Type B pancreatic cell (in vitro differentiated cells): Measurements from ENCODE around the gene KIAA1671. TPM values are rescaled to one million over a fixed set of nuclear protein-coding genes. Genes with fewer than 3 reads are reported as not detected.

Experiments
- DNase-seq: peaks from one replicate; pipeline ENCODE4 v3.0.0; 2021; ENCODE audit warnings: mixed read lengths; ENCODE audit not compliant: unreplicated experiment; ENCODE audit errors: extremely low spot score
- H3K27ac Mint-ChIP-seq: 2 replicates; pipeline ENCODE4 v1.8.0; 2021; ENCODE audit warnings: mild to moderate bottlenecking, mixed read lengths
- H3K27me3 Mint-ChIP-seq: 2 replicates; pipeline ENCODE4 v1.8.0; 2021; ENCODE audit warnings: mixed read lengths
- H3K36me3 Mint-ChIP-seq: 2 replicates; pipeline ENCODE4 v1.8.0; 2021; ENCODE audit warnings: mixed read lengths
- H3K4me1 Mint-ChIP-seq: one replicate; pipeline ENCODE4 v1.8.0; 2021; ENCODE audit warnings: mixed read lengths; ENCODE audit not compliant: unreplicated experiment
- H3K4me3 Mint-ChIP-seq: 2 replicates; pipeline ENCODE4 v1.8.0; 2021; ENCODE audit warnings: mild to moderate bottlenecking, mixed read lengths
- H3K9me3 Mint-ChIP-seq: 2 replicates; pipeline ENCODE4 v1.8.0; 2021; ENCODE audit warnings: mixed read lengths
- CTCF ChIP-seq: fragments of 200-600 bp; sonication (generic); conservative IDR thresholded peaks from 2 replicates; pipeline ENCODE4 v1.5.0; 2021; ENCODE audit warnings: antibody characterized with exemption, mild to moderate bottlenecking
- total RNA-seq: library from RNA; stranded (reverse); gene quantifications from 2 replicates; pipeline ENCODE4 v1.2.1, GENCODE V29; 2021; ENCODE audit warnings: low replicate concordance

Gene KIAA1671
- total RNA-seq, 1 donor from 2014 or later = 22.9 TPM

DNA sequence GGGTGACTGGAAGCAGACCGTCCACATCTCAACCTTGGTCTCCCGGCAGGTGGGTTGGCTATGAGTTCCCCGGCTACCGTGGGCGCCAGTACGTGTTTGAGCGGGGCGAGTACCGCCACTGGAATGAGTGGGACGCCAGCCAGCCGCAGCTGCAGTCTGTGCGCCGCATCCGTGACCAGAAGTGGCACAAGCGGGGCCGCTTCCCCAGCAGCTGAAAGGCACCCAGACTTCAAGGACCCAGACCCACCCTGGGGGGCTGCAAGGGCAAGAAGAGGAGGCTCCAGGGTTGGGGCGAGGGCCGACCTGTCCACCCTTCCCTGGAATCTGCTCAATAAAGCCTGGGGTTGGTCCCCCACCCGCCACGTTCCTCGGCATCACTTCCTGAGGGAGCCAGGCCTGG, 254.5 kb downstream of the KIAA1671 start:
- H3K36me3 Mint-ChIP-seq = no peaks in the 10 kb centered on the region
- H3K27ac Mint-ChIP-seq = no peak overlapping the region
- no peak overlapping the region for H3K4me3 Mint-ChIP-seq
- no peaks in the 10 kb centered on the region for H3K9me3 Mint-ChIP-seq
- no peaks in the 10 kb centered on the region for H3K27me3 Mint-ChIP-seq
- no peak for DNase-seq
- no peaks in the 10 kb centered on the region for H3K4me1 Mint-ChIP-seq
- TF ChIP-seq CTCF = no peak

- no peaks in the 10 kb centered on the region for H3K4me1 Mint-ChIP-seq
- no peak for TF ChIP-seq CTCF
- H3K9me3 Mint-ChIP-seq = no peaks in the 10 kb centered on the region
- no peak for DNase-seq
- H3K27me3 Mint-ChIP-seq = no peaks in the 10 kb centered on the region
- no peak overlapping the region for H3K27ac Mint-ChIP-seq
- no peak overlapping the region for H3K4me3 Mint-ChIP-seq
- no peaks in the 10 kb centered on the region for H3K36me3 Mint-ChIP-seq
Measured at GRCh38 chr22:25207553-25208157, 255.1 kb downstream of the KIAA1671 start.

GRCh38 chr22:25208328-25208727, 255.8 kb downstream of the KIAA1671 start:
- Mint-ChIP-seq H3K27ac (no peak overlapping the region), H3K4me3 (no peak overlapping the region), H3K27me3 (no peaks in the 10 kb centered on the region), H3K36me3 (no peaks in the 10 kb centered on the region), H3K4me1 (no peaks in the 10 kb centered on the region), H3K9me3 (no peaks in the 10 kb centered on the region)
- no peak for DNase-seq
- no peak for TF ChIP-seq CTCF

- no peak for TF ChIP-seq CTCF
- Mint-ChIP-seq H3K27ac (no peak overlapping the region), H3K27me3 (no peaks in the 10 kb centered on the region), H3K4me1 (no peaks in the 10 kb centered on the region), H3K4me3 (no peak overlapping the region), H3K9me3 (no peaks in the 10 kb centered on the region), H3K36me3 (no peaks in the 10 kb centered on the region)
- no peak for DNase-seq
Measured at GRCh38 chr22:25208743-25209505, 256.4 kb downstream of the KIAA1671 start.

GRCh38 chr22:25210793-25211192, 258.3 kb downstream of the KIAA1671 start:
- Mint-ChIP-seq H3K4me3 (no peak overlapping the region), H3K27ac (no peak overlapping the region), H3K36me3 (no peaks in the 10 kb centered on the region), H3K27me3 (no peaks in the 10 kb centered on the region), H3K4me1 (no peaks in the 10 kb centered on the region), H3K9me3 (no peaks in the 10 kb centered on the region)
- no peak for DNase-seq
- no peak for TF ChIP-seq CTCF
